Stimulated activated CD8-positive, alpha-beta memory T cell treated with anti-CD3 and anti-CD28 coated beads, Interleukin-12 subunit alpha, Interleukin-12 subunit beta, amount 100 ng/mL, for 24 hours (primary cell): ENCODE results near the gene DNHD1.
A peak's percentile ranks its signal among the peaks of the same experiment; 100 is the strongest.

Experiments used
- DNase-seq: peaks from one replicate; pipeline ENCODE4 v3.0.0-alpha.2; 2020; ENCODE audit errors: extremely low read depth

DNHD1 gene

GRCh38 chr11:6611092-6611962, 114.2 kb downstream of the DNHD1 start:
- no peak for DNase-seq

GRCh38 chr11:6611963-6612212, 114.8 kb downstream of the DNHD1 start:
- DNase-seq: no peak

GRCh38 chr11:6612213-6613041, 115.3 kb downstream of the DNHD1 start, which contains the start of gene TAF10:
Gene TAF10, minus strand, starts transcription at chr11:6612216. Its CDS starts 27 bp downstream, at chr11:6612189.
- DNase-seq: peak; percentile 88

GRCh38 chr11:6613496-6613895, 116.4 kb downstream of the DNHD1 start:
- no peak for DNase-seq

- no peak for DNase-seq
These were observed 117.4 kb downstream of the DNHD1 start for GRCh38 chr11:6614446-6614845.

- no peak for DNase-seq
These were observed 118.0 kb downstream of the DNHD1 start for GRCh38 chr11:6615046-6615445.

GRCh38 chr11:6615882-6616585, 119.0 kb downstream of the DNHD1 start:
- DNase-seq: no peak

GRCh38 chr11:6616596-6617250, 119.6 kb downstream of the DNHD1 start:
- DNase-seq: no peak

GRCh38 chr11:6617315-6617781, 120.3 kb downstream of the DNHD1 start:
- DNase-seq: no peak

- DNase-seq: no peak
These were observed 121.3 kb downstream of the DNHD1 start for GRCh38 chr11:6618117-6619003.

- DNase-seq: peak; percentile 68
These were observed 122.1 kb downstream of the DNHD1 start, which contains the start of gene TPP1 for GRCh38 chr11:6619004-6619745. Gene TPP1, minus strand, starts transcription at chr11:6619422. Its CDS starts 22 bp downstream, at chr11:6619400.

- no peak for DNase-seq
These were observed 123.6 kb downstream of the DNHD1 start for GRCh38 chr11:6620636-6621035.
